H1 (cell line): ENCODE measurements around the gene SHISAL2B. TPM values are rescaled to one million over a fixed set of nuclear protein-coding genes. Genes with fewer than 3 reads are reported as not detected.

Source experiments
- BCL11A ChIP-seq, 2 experiments: IDR thresholded peaks; one replicate each; pipeline ENCODE4 v1.6.1; 2011; ENCODE audit warnings: low read depth in 2 of 2, low read length in 2 of 2, mild to moderate bottlenecking in 2 of 2
- CBX8 ChIP-seq: fragments of 300-800, 300-1000 bp; sonication (generic); IDR thresholded peaks from 2 replicates; pipeline ENCODE4 v1.7.1; 2016; ENCODE audit warnings: low read depth, low read length, borderline replicate concordance
- EZH2 ChIP-seq: fragments of 200-600 bp; sonication (generic); IDR thresholded peaks from 2 replicates; pipeline ENCODE4 v1.7.1; 2012; ENCODE audit warnings: low read depth, mild to moderate bottlenecking, moderate library complexity, low read length, inconsistent platforms; ENCODE audit not compliant: severe bottlenecking
- GTF2F1 ChIP-seq: IDR thresholded peaks from 2 replicates; pipeline ENCODE4 v1.6.1; 2012; ENCODE audit warnings: low read depth, low read length, improper control_type of control experiment, borderline replicate concordance
- NANOG ChIP-seq: IDR thresholded peaks from 2 replicates; pipeline ENCODE4 v1.6.1; 2011; ENCODE audit warnings: low read length, low read depth, mild to moderate bottlenecking, inconsistent platforms; ENCODE audit not compliant: insufficient read depth, poor library complexity, severe bottlenecking
- polyA plus RNA-seq, 7 experiments: library from polyadenylated mRNA; depleted of rRNA in 3 of 7; stranded (reverse) in 5 of 7; unstranded in 2 of 7; fragments of >200 nt in 5 of 7; fragments of 200-250 nt in 2 of 7; gene quantifications; 1 replicate in 5 of 7; 2 replicates in 1 of 7; 4 replicates in 1 of 7; pipeline versions ENCODE4 v1.2.1 to v1.2.3, GENCODE V29; 2011 to 2013; ENCODE audit warnings: missing spikeins in 2 of 7, mixed read lengths in 2 of 7
- total RNA-seq: library from RNA; stranded (reverse); fragmentation: NEBNext Ultra II Directional; extraction: Animal tissue kit (Norgen Biotek cat#: 25700); gene quantifications from 2 replicates; pipeline ENCODE4 v1.2.1, GENCODE V29; 2021
- TF ChIP-seq, protein P1 (sequence below): IDR thresholded peaks from 2 replicates; pipeline ENCODE4 v1.6.1; 2012; ENCODE audit warnings: inconsistent platforms

Gene SHISAL2B
- total and polyA plus RNA-seq, 2 of the 8 experiments (the other 6 are each of a cell fraction or from before 2014, with no cell fraction given), result 10.6 to 14.2 TPM

DNA sequence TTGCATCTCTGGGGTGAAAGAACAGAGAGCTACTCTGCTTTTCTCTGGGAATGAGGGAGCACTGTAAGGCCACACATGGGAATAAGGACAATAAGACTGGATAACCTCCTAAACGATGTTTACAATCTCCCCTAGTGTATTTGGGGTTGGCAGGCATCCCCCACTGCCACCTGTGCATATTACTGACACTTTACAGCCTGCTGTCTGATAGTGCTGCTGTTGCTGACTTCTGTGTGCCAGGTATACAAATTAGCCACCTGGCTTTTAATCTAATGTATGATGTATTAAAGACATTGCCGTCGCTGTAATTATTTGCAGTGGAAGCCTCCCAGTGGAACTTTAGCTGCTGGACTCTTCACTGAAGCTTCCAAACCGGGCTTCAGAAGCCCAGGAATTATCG lies 4.4 kb upstream of the SHISAL2B start (continued):
- TF ChIP-seq NANOG (no peak), EZH2 (no peak), BCL11A (IDR thresholded peaks at IDR 0.05; ENCODE audit: low read depth in 2 of 2, low read length in 2 of 2) (no peak), CBX8 (no peak), GTF2F1 (no peak)
- TF ChIP-seq, protein P1, sequence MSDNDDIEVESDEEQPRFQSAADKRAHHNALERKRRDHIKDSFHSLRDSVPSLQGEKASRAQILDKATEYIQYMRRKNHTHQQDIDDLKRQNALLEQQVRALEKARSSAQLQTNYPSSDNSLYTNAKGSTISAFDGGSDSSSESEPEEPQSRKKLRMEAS, result no peak
